Astrocyte (in vitro differentiated cells and primary cell): ENCODE results near the gene FAM193B.

Source experiments
- EZH2 ChIP-seq: IDR thresholded peaks from 2 replicates; pipeline ENCODE4 v1.6.1; 2012; ENCODE audit warnings: mild to moderate bottlenecking, low read length, inconsistent platforms; ENCODE audit not compliant: insufficient read depth
- TF ChIP-seq, protein P1 (sequence below): IDR thresholded peaks from 2 replicates; pipeline ENCODE4 v1.5.1; 2011; ENCODE audit warnings: low read depth, mild to moderate bottlenecking, inconsistent platforms, low read length, moderate library complexity; ENCODE audit not compliant: insufficient read depth

DNA sequence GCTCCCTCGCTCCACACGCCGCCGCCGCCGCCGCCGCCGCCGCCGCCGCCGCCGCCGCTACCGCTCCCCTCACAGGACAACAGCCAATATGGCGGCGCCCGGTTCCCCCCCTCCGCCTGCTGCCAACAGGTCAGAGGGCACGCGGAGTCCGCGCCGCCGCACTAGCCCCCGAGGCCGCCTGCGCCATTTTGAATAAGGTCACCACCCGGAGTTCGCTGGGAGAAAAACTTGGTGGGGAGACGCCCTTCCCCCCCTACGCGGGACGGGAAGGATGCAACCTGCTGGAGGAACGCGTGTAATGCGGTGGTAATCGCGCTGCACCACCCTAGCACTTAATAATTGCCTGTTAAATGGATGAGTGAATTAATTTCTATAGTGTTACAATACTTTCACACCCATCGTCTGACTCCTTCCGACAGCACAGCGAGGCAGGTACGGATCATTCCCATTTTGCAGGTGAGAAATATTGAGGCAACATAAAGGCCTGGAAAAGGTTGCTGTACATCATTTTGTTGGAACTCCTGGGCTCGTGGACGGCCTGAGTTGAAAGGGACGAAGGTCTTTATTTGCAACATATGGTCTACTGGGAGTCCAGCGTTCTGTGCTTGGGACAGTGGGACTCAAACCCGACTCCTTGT is at the start of gene FAM193B:
- TF ChIP-seq, protein P1, sequence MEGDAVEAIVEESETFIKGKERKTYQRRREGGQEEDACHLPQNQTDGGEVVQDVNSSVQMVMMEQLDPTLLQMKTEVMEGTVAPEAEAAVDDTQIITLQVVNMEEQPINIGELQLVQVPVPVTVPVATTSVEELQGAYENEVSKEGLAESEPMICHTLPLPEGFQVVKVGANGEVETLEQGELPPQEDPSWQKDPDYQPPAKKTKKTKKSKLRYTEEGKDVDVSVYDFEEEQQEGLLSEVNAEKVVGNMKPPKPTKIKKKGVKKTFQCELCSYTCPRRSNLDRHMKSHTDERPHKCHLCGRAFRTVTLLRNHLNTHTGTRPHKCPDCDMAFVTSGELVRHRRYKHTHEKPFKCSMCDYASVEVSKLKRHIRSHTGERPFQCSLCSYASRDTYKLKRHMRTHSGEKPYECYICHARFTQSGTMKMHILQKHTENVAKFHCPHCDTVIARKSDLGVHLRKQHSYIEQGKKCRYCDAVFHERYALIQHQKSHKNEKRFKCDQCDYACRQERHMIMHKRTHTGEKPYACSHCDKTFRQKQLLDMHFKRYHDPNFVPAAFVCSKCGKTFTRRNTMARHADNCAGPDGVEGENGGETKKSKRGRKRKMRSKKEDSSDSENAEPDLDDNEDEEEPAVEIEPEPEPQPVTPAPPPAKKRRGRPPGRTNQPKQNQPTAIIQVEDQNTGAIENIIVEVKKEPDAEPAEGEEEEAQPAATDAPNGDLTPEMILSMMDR = peak; percentile 5
- TF ChIP-seq EZH2 = no peak
